Measurements from ENCODE around the gene MEST.
"Not testable (repeated sequence)": the region's sequence is repeated elsewhere in the genome, so short reads cannot be mapped to it uniquely, and the experiment has no call there.

Gene MEST

DNA sequence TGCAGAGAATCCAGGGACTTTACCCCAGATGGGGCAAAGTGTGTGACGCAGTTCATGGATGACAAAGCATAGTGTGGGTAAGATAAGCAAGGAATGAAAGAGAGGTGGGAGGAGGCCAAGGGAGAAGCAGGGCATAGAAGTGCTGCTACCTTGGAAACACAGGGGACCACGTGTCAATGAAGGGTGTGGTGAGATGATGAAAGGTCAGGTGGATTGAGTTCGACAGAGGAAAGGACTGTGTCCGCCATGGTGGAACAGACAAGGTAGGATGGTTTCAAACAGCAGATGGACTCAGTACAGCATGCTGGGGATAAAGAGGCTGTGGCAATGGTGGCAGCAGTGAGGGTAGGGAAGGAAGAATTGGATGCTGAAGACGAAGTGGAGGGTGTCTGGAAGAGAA lies 32.7 kb downstream of the MEST start:
- H3K4me1 Mint-ChIP-seq = no peaks in the 10 kb centered on the region
- DNase-seq (no peak), ATAC-seq (no peak)
- no peak overlapping the region for H3K4me3 Mint-ChIP-seq
- no peaks in the 10 kb centered on the region for H3K27me3 Mint-ChIP-seq
- H3K27ac Mint-ChIP-seq = no peak overlapping the region
- H3K36me3 Mint-ChIP-seq (ENCODE audit: low read depth) = peaks cover 5% of the 10 kb centered on the region
- no peaks in the 10 kb centered on the region for H3K9me3 Mint-ChIP-seq

GRCh38 chr7:130527752-130528355 lies 36.0 kb downstream of the MEST start:
- not testable (repeated sequence) for H3K4me3 Mint-ChIP-seq; DNase-seq; H3K27ac Mint-ChIP-seq; H3K27me3 Mint-ChIP-seq; H3K4me1 Mint-ChIP-seq; H3K9me3 Mint-ChIP-seq; H3K36me3 Mint-ChIP-seq (ENCODE audit: low read depth)
- peak; percentile 64 for ATAC-seq

GRCh38 chr7:130529417-130529816 lies 37.5 kb downstream of the MEST start:
- H3K9me3 Mint-ChIP-seq = no peaks in the 10 kb centered on the region
- ATAC-seq (no peak), DNase-seq (no peak)

DNA sequence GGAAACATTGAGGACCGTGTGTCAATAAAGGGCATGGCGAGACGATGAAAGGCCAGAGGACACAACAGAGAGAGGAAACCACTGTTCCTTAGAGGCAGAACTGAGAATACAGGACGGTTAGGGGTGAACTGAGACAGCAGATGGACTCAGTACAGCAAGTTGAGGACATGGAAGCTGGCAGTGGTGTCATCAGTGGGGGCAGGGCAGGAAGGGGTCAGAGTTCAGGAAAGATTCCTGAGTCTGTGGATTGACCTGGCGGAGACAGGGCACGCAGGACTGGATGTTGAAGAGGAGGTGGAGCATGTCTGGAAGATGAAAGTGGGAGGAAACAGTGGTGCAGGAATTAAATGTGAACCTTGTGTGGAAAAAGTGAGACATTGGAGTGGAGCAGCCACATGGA lies 46.0 kb downstream of the MEST start:
- H3K4me3 Mint-ChIP-seq; H3K27ac Mint-ChIP-seq; H3K36me3 Mint-ChIP-seq (ENCODE audit: low read depth); DNase-seq; ATAC-seq; H3K9me3 Mint-ChIP-seq; H3K4me1 Mint-ChIP-seq; H3K27me3 Mint-ChIP-seq: not testable (repeated sequence)

More at GRCh38 chr7:130529417-130529816, 37.5 kb downstream of the MEST start:
- H3K27ac Mint-ChIP-seq = no peak overlapping the region
- H3K36me3 Mint-ChIP-seq (ENCODE audit: low read depth) = peaks cover 9% of the 10 kb centered on the region
- H3K27me3 Mint-ChIP-seq = no peaks in the 10 kb centered on the region
- no peak overlapping the region for H3K4me3 Mint-ChIP-seq
- no peaks in the 10 kb centered on the region for H3K4me1 Mint-ChIP-seq

DNA sequence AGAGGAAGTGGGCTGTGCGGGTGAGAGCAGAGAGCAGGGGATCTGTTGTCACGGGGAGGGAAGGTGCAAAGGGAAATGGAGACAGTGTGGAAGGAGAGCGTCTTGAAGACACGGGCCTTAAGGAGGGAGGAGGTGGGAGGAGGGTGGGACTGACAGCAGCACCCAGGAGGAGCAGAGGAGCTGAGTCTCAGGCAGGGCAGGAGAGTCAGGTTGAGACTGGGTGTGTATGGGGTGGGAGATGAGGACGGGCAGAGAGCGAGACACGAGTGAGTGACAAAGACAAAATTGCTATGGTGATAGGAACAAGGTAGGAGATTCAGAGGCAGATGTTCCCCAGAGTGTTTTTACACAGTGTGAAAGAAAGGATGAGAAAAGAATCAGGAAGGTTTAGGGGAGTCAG lies 49.4 kb downstream of the MEST start:
- DNase-seq = not testable (repeated sequence)

GRCh38 chr7:130542297-130542696 lies 50.4 kb downstream of the MEST start:
- not testable (repeated sequence) for H3K4me1 Mint-ChIP-seq; H3K36me3 Mint-ChIP-seq (ENCODE audit: low read depth); H3K27ac Mint-ChIP-seq; ATAC-seq; DNase-seq; H3K9me3 Mint-ChIP-seq; H3K4me3 Mint-ChIP-seq; H3K27me3 Mint-ChIP-seq

More for the DNA sequence above, 49.4 kb downstream of the MEST start:
- H3K4me1 Mint-ChIP-seq; H3K36me3 Mint-ChIP-seq (ENCODE audit: low read depth); H3K27ac Mint-ChIP-seq; ATAC-seq; H3K27me3 Mint-ChIP-seq; H3K4me3 Mint-ChIP-seq; H3K9me3 Mint-ChIP-seq: not testable (repeated sequence)

DNA sequence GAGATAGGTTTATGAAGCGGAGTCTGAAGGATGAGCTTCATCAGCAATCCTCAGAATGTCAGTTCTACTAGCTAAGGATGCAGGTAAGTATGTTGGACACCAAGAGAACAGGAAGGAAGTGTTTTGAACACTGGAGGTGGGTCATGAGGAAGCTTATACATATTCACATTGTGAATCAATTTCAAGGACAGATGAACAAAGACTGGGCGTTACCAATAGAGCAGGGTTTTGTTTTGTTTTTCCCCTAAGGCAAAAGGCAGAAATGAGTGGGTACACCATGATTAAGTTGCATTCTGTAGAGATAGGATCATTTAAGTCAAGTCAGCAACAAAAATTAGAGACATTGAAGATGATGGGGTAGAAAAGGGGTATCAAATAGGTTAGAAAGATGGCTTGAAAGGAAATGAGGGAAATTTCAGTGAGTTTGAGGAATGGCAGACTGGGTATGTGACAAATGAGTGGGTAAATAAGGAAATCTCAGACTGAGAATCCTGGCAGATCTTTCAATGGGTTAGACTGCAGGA lies 51.7 kb downstream of the MEST start:
- ATAC-seq (no peak), DNase-seq (no peak)
- peaks cover 10% of the 10 kb centered on the region for H3K36me3 Mint-ChIP-seq (ENCODE audit: low read depth)
- H3K27ac Mint-ChIP-seq = no peak overlapping the region
- no peaks in the 10 kb centered on the region for H3K9me3 Mint-ChIP-seq
- no peaks in the 10 kb centered on the region for H3K27me3 Mint-ChIP-seq
- peaks cover 4% of the 10 kb centered on the region for H3K4me1 Mint-ChIP-seq
- no peak overlapping the region for H3K4me3 Mint-ChIP-seq

GRCh38 chr7:130544356-130544755 lies 52.5 kb downstream of the MEST start:
- no peak overlapping the region for H3K27ac Mint-ChIP-seq
- no peaks in the 10 kb centered on the region for H3K27me3 Mint-ChIP-seq
- ATAC-seq (no peak), DNase-seq (no peak)
- no peaks in the 10 kb centered on the region for H3K9me3 Mint-ChIP-seq
- peaks cover 4% of the 10 kb centered on the region for H3K4me1 Mint-ChIP-seq
- H3K36me3 Mint-ChIP-seq (ENCODE audit: low read depth) = peaks cover 14% of the 10 kb centered on the region
- no peak overlapping the region for H3K4me3 Mint-ChIP-seq

GRCh38 chr7:130553398-130554029 lies 61.6 kb downstream of the MEST start:
- H3K27ac Mint-ChIP-seq = no peak overlapping the region
- no peaks in the 10 kb centered on the region for H3K4me1 Mint-ChIP-seq
- H3K9me3 Mint-ChIP-seq = no peaks in the 10 kb centered on the region
- H3K36me3 Mint-ChIP-seq (ENCODE audit: low read depth) = peaks cover 16% of the 10 kb centered on the region
- H3K27me3 Mint-ChIP-seq = no peaks in the 10 kb centered on the region
- no peak overlapping the region for H3K4me3 Mint-ChIP-seq
- ATAC-seq = no peak
- no peak for DNase-seq

DNA sequence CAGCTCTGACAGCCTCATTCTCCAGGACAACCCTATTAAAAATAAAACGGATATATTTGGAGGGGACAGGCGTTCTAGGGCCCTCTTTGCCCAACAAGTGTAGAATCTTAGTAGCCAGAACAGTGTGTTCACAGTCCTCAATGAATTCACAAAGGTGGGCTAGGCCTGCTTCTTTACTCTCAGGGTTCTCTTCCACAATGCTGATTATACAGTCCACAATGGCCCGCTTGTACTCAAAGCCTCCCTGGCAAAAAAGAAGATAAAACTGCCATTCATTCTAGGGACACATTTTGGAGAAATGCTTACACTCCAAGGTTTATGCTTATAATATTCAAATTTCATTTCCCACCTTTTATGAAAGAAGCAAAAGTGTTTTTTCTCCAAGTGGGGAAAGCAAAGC lies 62.6 kb downstream of the MEST start:
- Mint-ChIP-seq H3K9me3 (no peaks in the 10 kb centered on the region), H3K4me1 (no peaks in the 10 kb centered on the region), H3K4me3 (no peak overlapping the region), H3K27me3 (no peaks in the 10 kb centered on the region), H3K36me3 (ENCODE audit: low read depth) (peaks cover 12% of the 10 kb centered on the region), H3K27ac (no peak overlapping the region)
- no peak for ATAC-seq
- no peak for DNase-seq
